Gastrocnemius medialis (tissue), 4 donors: ENCODE data around the gene TMEM91. TPM values are rescaled to one million over a fixed set of nuclear protein-coding genes. Genes with fewer than 3 reads are reported as not detected.

Experiments used
- ATAC-seq, 2 donors: fragments of 150-250 bp; one replicate each; pipeline ENCODE4 v1.9.1; 2016
- DNase-seq, 2 donors: peaks; one replicate each; pipeline ENCODE4 v3.0.0-alpha.2; 2019
- H3K27ac ChIP-seq, 4 donors: fragments of 200-600 bp; sonication (generic); 1 replicate in 1 of 4; 2 replicates in 3 of 4; pipeline ENCODE4 v1.5.1; 2016 to 2018; ENCODE audit warnings: mild to moderate bottlenecking in 2 of 4, moderate library complexity in 1 of 4
- H3K27me3 ChIP-seq, 3 donors: fragments of 200-600 bp; sonication (generic) in 2 of 3; 1 replicate in 1 of 3; 2 replicates in 2 of 3; pipeline versions ENCODE4 v1.5.1 to v1.6.0; 2016 to 2019; ENCODE audit warnings: mild to moderate bottlenecking in 1 of 3, moderate library complexity in 1 of 3
- H3K36me3 ChIP-seq, 2 donors: fragments of 200-600 bp; sonication (generic) in 1 of 2; one replicate each; pipeline ENCODE4 v1.5.1; 2017 to 2018
- H3K4me1 ChIP-seq, 2 donors: fragments of 200-600 bp; sonication (generic) in 1 of 2; one replicate each; pipeline ENCODE4 v1.5.1; 2016 to 2017; ENCODE audit warnings: mild to moderate bottlenecking in 2 of 2
- H3K4me3 ChIP-seq, 4 donors: fragments of 200-600 bp; sonication (generic) in 3 of 4; 1 replicate in 1 of 4; 2 replicates in 3 of 4; pipeline ENCODE4 v1.5.1; 2016 to 2019; ENCODE audit warnings: mild to moderate bottlenecking in 2 of 4
- H3K9me3 ChIP-seq, 3 donors: fragments of 200-600 bp; sonication (generic) in 2 of 3; 1 replicate in 1 of 3; 2 replicates in 2 of 3; pipeline ENCODE4 v1.5.1; 2016 to 2019
- POLR2A ChIP-seq, 2 donors: fragments of 450-650 bp; IDR thresholded peaks; one replicate each; pipeline ENCODE4 v1.6.1; 2017; ENCODE audit warnings: antibody characterized with exemption in 2 of 2, mild to moderate bottlenecking in 2 of 2, moderate library complexity in 2 of 2
- in situ Hi-C, 4 donors: fragments of 200-750 bp; cut with MboI; loops; one replicate each; pipeline versions ENCODE4 v1.15.0 to v1.8.0; 2017; ENCODE audit warnings: low sequenced_read_pairs in 4 of 4
- intact Hi-C: fragments of 100-400 bp; cut with DNase I; formaldehyde crosslinking; loops from one replicate; pipeline ENCODE4 v1.15.1; 2023; ENCODE audit warnings: low total_unique reads
- total RNA-seq, 4 donors: library from RNA; depleted of rRNA; stranded (reverse); fragments of >200 nt; gene quantifications; one replicate each; pipeline versions ENCODE4 v1.1.0 to v1.2.3, GENCODE V29; 2016
- TF ChIP-seq, protein P1 (sequence below), 5 experiments: fragments of 450-650 bp in 3 of 5; fragments of 200-600 bp in 2 of 5; sonication (generic) in 2 of 5; IDR thresholded peaks in 4 of 5; conservative IDR thresholded peaks in 1 of 5; 1 replicate in 4 of 5; 2 replicates in 1 of 5; pipeline ENCODE4 v1.5.1; 2016 to 2019; ENCODE audit warnings: antibody characterized with exemption in 5 of 5, mild to moderate bottlenecking in 3 of 5, moderate library complexity in 3 of 5

Gene TMEM91
- total RNA-seq, 4 donors from 2014 or later, result 1.6 to 13.6 (median 4.7) TPM

DNA sequence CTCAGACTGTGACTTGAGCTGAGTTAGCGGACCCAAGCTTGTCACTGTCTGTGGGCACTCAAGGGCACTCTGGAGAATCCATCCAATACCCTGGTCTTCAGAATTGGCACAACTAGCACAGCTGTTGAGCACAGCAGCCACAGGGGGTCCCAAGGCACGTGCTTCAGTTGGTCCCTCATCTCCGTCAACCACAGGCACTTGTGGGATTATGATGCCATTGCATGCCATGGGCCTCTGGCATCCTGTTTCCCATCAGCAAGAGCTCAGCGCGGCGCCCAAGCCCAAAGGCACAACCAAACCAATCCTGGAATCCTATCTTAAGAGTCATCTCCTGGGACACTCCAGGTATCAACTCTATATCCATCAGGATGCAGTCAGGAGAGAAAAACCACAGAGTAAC is 54.6 kb downstream of the TMEM91 start:
- H3K27ac ChIP-seq, result peak overlapping the region; percentile 70 to 89 (median 76)
- in situ Hi-C loops, result no loop called here
- ATAC-seq (no peak), DNase-seq (no peak)
- intact Hi-C loops, result no loop called here
- H3K4me3 ChIP-seq, result no peak overlapping the region
- TF ChIP-seq, protein P1, sequence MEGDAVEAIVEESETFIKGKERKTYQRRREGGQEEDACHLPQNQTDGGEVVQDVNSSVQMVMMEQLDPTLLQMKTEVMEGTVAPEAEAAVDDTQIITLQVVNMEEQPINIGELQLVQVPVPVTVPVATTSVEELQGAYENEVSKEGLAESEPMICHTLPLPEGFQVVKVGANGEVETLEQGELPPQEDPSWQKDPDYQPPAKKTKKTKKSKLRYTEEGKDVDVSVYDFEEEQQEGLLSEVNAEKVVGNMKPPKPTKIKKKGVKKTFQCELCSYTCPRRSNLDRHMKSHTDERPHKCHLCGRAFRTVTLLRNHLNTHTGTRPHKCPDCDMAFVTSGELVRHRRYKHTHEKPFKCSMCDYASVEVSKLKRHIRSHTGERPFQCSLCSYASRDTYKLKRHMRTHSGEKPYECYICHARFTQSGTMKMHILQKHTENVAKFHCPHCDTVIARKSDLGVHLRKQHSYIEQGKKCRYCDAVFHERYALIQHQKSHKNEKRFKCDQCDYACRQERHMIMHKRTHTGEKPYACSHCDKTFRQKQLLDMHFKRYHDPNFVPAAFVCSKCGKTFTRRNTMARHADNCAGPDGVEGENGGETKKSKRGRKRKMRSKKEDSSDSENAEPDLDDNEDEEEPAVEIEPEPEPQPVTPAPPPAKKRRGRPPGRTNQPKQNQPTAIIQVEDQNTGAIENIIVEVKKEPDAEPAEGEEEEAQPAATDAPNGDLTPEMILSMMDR (IDR thresholded peaks at IDR 0.05 in 4 of 5, conservative IDR thresholded peaks at IDR 0.05 in 1 of 5), result no peak
- no peak for TF ChIP-seq POLR2A (IDR thresholded peaks at IDR 0.05)
- no peaks in the 10 kb centered on the region for H3K9me3 ChIP-seq
- peaks cover 23 to 38% of the 10 kb centered on the region in 2 donors for H3K4me1 ChIP-seq
- peaks cover 0 to 17% of the 10 kb centered on the region in 2 donors for H3K36me3 ChIP-seq
- H3K27me3 ChIP-seq, result no peaks in the 10 kb centered on the region

DNA sequence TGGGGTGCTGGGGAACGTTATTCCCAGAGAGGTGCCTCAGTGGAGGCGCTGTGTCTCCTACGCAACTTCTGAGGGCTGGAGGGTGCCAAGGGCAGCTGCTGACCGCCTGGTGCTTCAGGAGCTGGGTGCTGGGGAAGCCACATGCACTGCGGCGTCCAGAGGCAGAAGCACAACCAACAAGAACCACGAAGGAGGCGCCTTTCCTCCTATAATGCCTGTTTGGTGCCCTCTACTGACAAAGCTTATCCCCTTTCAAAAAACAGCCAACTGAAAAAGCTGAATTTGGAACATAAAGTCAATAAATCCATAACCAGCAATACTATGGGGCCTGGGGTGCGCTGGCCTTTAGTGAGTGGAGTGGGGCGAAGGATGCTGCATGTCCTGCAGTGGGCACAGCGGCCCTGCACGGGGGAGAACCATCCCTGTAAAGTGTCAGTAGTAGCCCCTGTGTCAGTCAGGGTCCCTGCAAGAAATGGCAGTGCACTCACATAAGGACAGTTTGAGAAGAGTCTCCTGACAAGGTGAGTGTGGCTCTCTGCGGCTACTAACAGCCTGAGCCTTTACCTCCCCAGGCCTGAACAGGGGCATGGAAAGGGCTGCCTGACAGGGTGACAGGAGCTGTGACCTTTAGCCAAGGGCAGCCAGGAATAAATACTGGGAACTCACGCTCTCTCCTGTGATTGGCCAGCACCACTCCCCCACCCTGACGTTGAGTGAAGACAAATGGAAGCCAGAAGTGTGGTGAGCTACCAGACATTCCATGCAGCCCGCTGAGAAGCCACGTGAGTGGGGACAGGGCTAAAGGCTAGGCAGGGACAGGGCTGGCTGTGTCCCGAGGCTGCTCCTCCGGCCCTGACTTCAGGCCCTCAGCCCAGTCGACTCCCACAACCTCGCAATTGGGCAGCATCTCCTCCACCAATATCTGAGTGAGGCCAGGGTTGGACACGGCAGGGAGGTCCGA is 55.4 kb downstream of the TMEM91 start:
- Histone ChIP-seq H3K4me1 (peaks cover 23 to 34% of the 10 kb centered on the region in 2 donors), H3K4me3 (no peak overlapping the region), H3K27me3 (no peaks in the 10 kb centered on the region), H3K27ac (peak overlapping the region; percentile 70 to 89 (median 76)), H3K9me3 (no peaks in the 10 kb centered on the region), H3K36me3 (peaks cover 0 to 15% of the 10 kb centered on the region in 2 donors)
- peak; percentile 52 to 84 for ATAC-seq
- peak in 1 of 2 donors; percentile 75 for DNase-seq
- TF ChIP-seq, protein P1 (IDR thresholded peaks at IDR 0.05 in 4 of 5, conservative IDR thresholded peaks at IDR 0.05 in 1 of 5), result peak; percentile 14 to 41 (median 24)
- TF ChIP-seq POLR2A (IDR thresholded peaks at IDR 0.05), result no peak
- in situ Hi-C loops, result no loop called here
- intact Hi-C loops, result no loop called here

DNA sequence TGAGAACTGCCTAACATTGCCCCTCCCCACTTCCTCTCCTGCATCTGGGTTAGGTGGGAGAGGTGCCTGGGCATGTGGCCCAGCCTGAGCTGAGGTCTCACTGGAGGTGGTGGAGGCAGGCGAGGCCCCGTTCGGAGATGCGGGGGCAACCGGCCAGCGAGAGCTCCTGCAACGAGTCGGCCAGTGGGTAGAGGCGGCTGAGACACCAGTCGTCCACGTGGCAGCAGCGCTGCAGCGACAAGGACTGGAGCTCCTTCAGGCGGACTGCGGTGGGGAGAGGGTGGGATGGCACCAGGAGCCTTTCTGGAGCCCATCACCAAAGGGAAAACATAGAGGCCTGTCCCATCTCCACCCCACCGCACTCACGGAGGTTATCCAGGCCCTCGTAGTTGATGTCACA is 56.8 kb downstream of the TMEM91 start:
- no peak for DNase-seq
- Histone ChIP-seq H3K4me1 (peaks cover 15 to 23% of the 10 kb centered on the region in 2 donors), H3K36me3 (peaks cover 0 to 30% of the 10 kb centered on the region in 2 donors), H3K4me3 (no peak overlapping the region), H3K27ac (peak overlapping the region in 1 of 4 donors; percentile 43), H3K9me3 (no peaks in the 10 kb centered on the region), H3K27me3 (no peaks in the 10 kb centered on the region)
- in situ Hi-C loops, result no loop called here
- intact Hi-C loops, result no loop called here
- no peak for TF ChIP-seq POLR2A (IDR thresholded peaks at IDR 0.05)
- TF ChIP-seq, protein P1 (IDR thresholded peaks at IDR 0.05 in 4 of 5, conservative IDR thresholded peaks at IDR 0.05 in 1 of 5), result no peak
- ATAC-seq, result no peak

Other genes starting within 250 kb of the TMEM91 start
- under 1 TPM in 2 of 4 donors, not detected in 2; 0.31 to 0.64 TPM for gene CYP2S1, start 183.3 kb upstream of the TMEM91 start, total RNA-seq
- gene AXL, start 157.3 kb upstream of the TMEM91 start, total RNA-seq, result 10 to 100 TPM; 17.4 to 49.2 (median 37.4) TPM
- 100 to 1,000 TPM in 1 of 4 donors, 10 to 100 TPM in 3; 49.5 to 101 (median 92.4) TPM for gene HNRNPUL1, start 112.2 kb upstream of the TMEM91 start, total RNA-seq
- 10 to 100 TPM in 3 of 4 donors, 1 to 10 TPM in 1; 8.6 to 15.3 (median 15.1) TPM for gene CCDC97, start 66.4 kb upstream of the TMEM91 start, total RNA-seq
- 1 to 10 TPM; 1.9 to 5.2 (median 4.9) TPM for gene TGFB1, start 22.6 kb upstream of the TMEM91 start, total RNA-seq
- 1 to 10 TPM; 2.6 to 6.9 (median 4.5) TPM for gene B9D2, start 12.4 kb upstream of the TMEM91 start, total RNA-seq
- gene EXOSC5, start 20.8 kb downstream of the TMEM91 start, total RNA-seq, result 10 to 100 TPM; 29.1 to 61.9 (median 40.9) TPM
- 100 to 1,000 TPM in 1 of 4 donors, 10 to 100 TPM in 3; 80.8 to 115 (median 84.1) TPM for gene BCKDHA, start 21.3 kb downstream of the TMEM91 start, total RNA-seq
- gene B3GNT8, start 50.8 kb downstream of the TMEM91 start, total RNA-seq, result under 1 TPM in 3 of 4 donors, not detected in 1; 0.24 to 0.33 (median 0.33) TPM
- 10 to 100 TPM; 41.0 to 61.0 (median 49.8) TPM for gene DMAC2, start 63.4 kb downstream of the TMEM91 start, total RNA-seq
- gene ERICH4, start 66.6 kb downstream of the TMEM91 start, total RNA-seq, result not detected
- under 1 TPM in 1 of 4 donors, not detected in 3; 0.49 TPM for gene CEACAM21, start 199.6 kb downstream of the TMEM91 start, total RNA-seq